Stimulated activated CD4-positive, alpha-beta T cell treated with anti-CD3 and anti-CD28 coated beads, Interleukin-15, amount 100 ng/mL, for 24 hours (primary cell): Measurements from ENCODE around the gene ZNF469.

Experiments
- DNase-seq: peaks from one replicate; pipeline ENCODE4 v3.0.0-alpha.2; 2020

ZNF469 gene

DNA sequence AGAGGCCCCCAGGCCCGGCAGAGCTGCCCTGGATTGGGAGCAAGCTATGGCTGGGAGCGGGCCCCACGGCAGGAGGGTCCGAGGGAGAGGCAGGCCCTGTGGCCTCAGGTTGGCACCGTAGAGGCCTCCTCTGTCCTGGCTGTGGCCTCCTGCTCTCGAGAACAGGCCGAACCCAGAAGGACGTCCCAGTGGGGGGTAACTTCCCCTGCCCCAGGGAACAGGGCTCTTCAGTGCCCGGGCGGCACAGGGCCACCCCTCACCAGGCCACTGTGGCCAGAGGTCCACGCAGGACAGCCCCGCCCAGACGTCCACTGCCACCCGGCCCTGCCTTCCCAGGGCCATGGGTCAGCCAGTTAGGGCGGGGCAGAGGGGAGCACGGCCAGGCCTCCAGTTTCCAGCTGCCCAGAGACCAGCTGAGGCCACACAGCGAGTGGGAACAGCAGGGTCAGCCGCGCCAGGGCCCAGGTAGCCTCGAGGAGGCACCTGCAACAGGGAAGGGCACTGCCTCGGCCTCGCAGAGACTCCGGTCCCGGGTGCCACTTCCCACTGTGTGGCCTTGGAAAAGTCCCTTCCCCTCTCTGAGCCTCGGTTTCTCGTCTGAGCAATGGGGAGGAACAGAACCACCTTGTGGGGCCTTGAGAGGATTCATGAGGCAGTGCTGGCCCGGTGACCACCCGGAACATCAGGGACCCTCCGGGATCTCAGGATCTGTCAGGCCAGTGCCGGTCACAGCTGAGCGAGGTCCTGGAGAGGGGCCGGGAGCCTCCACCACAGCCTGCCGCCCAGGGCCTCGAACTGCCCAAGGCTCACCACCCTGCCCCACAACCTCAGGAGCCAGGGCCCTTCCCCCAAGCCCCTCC is 32.0 kb downstream of the ZNF469 start:
- no peak for DNase-seq

DNA sequence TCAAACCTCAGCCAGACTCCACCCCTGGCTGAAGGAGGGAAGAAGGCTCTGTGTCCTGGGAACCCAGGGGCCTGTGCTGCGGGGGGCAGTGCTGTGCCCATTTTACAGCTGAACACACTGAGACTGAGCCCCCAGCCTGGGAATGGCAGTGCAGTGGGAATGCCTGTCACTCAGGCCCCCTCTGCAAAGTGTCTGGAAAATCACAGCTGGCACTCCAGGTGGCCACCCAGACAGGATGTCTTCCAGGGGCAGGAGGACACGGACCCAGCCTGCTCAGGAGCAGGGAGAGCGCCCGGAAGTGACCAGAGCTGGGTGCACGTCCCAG is 32.6 kb downstream of the ZNF469 start:
- no peak for DNase-seq

DNA sequence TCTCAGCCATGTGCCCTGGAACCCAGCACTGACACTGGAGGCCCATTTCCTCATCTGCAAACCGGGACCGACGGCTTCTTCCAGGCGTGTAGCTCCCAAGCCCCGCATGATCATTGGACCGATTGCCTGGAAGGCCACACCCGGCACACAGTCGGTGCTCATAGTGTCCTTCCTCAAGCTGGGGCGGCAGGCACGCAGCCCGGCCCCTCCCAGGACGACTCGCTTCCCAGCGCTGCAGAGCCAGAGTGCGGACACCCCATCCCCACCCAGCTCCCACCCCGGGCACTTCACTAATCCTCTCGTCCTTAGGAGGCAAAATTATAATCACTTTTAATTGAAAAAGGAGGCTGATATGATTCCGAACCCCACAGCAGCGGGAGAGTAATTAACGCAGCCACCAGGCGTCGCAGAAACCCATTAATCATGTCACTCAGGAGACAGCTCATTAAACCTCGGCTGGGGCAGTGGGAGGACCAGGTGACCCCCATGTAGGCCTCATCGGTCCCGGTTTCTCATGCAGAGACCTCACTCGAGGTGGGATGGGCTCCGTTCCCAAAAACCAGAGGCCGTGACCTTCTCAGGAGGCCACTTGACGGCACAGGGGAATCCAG is 33.1 kb downstream of the ZNF469 start:
- no peak for DNase-seq

DNA sequence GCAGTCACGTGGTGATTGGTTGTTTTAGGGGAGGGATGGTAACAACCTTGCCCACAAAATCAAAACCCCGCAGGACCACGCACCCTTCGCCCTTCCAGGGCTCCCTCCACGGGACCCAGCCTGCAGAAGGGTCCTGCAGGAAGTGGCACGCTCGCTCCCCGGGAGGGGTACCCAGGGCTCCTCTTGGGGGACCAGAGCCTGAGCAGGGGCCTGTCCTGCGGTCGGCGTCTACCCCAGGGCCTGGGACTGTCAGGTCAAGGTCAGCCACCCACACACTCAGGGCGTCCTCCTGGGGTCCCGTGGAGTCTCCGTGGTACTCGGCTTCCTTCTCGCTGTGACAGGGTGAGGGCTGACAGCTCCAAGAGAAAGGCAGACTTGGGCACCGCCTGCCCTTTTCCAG is 33.9 kb downstream of the ZNF469 start:
- no peak for DNase-seq

DNA sequence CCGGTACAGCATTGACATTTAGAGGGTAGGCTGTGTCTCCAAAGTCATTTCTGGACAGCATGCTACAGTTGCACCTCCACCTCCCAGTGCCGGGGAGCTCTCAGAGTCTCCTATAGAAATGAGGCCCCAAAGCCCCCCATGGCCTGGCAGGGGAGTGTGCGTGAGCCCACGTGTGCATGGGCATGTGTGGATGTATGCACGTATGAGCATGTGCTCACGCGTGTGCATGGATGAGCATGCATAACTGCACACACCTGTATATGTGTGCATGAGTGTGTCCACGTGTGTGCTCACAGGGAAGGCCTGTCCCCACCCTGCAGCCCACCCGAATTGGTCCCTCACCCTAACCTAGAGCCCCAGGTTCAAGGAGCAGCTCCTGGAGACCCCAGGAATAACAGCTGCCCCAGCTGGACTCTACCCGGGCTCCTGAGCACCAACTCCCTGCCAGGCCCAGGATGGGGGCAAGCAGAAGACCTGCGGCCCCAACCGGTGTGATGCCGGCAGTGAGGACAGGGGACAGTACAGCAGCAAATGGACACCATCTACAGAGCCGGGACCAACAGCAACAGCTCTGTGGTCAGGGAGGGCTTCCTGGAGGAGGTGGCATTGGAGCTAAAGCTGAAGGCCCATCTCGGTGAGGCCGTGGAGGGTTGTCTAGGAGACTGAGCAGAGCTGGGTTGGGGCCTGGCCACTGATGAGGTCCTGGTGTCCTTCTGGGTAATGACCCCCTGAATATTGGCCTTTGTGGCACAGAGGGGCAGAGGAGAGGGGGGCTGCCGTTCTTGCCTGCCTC is 35.1 kb downstream of the ZNF469 start:
- DNase-seq: no peak

DNA sequence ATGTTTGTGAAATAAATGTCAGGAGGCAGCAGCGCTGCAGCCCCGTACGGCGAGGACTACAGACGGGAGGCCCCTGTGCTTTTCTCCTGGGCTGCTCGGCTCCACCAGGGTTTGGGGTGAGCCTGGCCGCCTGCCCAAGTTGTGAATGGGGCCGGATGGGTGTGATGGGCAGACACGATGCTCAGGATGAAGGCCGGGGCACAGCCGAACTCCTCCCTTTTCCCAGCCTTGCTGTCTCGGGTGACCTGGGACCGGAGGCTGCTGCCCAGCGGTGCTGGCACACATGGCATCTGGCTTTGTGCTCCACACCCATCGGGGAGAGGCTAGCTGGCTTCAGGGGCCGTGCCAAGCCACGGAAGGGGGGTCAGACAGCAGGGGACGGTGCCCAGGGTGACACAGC is 36.1 kb downstream of the ZNF469 start:
- no peak for DNase-seq

DNA sequence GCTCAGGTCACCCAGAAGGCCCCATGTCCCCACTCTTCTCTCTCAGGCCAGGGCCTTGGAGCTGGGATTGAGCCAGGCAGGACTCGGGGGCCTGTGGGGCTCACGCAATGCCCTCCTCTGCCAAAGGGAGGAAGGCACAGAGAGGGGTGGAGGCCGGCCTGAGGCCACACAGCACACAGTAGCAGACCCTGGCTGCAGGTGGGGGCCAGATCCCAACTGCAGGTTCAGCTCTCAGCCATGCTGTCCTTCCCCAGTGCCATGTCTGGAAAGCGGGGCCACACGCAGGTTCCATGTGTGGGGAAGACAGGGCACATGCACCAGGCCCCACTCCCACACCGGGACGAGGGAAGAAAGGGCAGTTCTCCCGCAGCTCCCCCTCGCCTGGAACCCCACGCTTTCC is 37.0 kb downstream of the ZNF469 start:
- DNase-seq: no peak

DNA sequence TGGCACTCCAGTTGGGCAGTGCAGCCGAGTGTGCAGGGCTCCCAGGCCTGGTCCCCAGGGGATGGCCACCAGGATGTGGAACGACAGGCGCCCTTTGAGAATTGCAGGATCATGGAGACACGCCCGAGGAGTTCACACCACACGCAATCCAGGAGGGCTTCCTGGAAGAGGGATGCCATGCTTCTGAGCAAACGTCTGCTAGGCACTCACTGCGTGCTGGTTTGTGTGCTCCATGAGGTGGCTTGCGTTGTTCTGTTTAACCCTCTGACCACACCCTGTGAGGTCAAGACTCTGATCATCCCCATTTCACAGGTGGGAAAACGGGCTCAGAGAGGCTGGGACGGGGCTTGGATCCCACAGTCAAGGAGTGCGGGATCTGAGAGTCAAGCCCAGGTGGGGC is 37.7 kb downstream of the ZNF469 start:
- DNase-seq: no peak

DNA sequence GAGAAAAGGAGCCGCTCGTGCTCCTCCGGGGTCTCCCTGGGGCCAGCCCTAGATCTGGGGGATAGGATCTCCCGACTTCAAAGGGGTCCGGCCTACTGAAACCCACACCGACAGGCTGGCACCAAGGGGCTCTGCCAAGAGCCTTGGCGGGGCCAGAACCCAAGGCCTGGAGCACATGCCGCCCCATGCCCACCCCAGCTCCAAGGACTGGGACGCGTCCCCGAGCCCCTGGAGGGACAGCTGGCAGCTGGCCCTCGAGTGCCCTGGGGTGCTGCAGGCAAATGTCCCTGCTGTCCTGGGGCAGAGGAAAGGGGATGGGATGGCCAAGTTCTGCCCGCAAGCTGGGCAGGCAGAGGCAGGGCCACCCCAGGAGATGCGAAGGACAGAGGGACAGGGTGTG is 38.5 kb downstream of the ZNF469 start:
- no peak for DNase-seq

DNA sequence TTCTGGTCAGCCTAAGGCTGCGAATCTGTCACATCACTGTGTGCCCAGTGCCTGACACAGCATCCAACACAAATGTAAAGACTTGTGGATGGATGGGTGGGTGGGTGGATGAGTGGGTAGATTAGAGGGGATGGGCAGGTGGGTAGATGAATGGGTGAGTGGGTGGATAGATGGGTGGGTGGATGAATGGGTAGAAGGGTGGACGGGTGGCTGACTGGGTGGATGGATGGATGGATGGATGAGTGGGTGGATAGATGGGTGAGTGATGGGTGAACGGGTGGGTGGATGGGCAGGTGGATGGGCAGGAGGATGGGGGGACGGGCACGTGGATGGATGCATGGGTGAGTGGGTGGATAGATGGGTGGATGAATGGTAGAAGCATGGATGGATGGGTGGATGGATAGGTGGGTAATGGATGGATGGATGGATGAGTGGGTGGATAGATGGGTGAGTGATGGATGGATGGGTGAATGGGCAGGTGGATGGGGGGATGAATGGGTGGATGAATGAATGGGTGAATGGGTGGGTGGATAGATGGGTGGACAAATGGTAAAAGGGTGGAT is 39.2 kb downstream of the ZNF469 start:
- no peak for DNase-seq

DNA sequence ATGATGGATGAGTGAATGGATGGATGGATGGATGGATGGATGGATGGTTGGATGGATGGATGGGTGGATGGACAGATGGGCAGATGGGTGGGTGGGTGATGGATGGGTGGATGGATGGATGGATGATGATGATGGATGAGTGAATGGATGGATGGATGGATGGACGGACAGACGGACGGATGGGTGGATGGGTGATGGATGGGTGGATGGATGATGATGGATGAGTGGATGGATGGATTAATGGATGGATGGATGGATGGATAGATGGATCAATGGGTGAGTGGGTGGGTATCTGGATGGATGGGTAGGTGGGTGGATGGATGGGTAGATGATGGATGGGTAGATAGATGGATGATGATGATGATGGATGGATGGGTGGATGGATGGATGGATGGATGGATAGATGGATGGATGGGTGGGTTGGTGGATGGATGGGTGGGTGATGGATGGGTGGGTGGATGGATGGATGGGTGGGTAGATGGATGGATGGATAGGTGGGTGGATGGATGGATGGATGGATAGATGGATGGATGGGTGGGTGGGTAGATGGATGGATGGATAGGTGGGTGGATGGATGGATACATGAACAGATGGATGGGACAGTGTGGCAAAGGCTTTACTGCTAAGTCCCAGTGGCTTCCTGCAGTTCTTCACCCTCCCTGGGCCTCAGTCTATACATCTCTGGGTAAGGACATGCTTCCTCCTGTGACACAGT is 40.1 kb downstream of the ZNF469 start:
- DNase-seq: no peak

DNA sequence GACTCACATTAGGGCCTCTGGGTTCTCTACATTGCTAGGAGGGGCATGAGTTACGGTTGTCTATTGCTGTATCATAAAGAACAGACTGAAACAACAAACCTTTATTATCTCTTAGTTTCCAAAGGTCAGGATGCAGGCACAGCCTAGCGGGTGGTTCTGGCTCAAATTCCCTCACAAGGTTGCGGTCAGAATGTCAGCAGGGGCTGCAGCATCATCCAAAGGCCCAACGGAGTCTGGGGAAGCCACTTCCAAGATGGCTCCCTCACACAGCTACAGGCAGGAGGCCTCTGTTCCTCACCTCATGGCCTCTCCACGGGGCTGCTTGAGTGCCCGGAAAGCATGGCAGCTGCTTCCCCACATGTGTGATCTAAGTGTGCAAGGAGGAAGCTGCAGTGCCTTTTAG is 40.7 kb downstream of the ZNF469 start:
- no peak for DNase-seq

DNA sequence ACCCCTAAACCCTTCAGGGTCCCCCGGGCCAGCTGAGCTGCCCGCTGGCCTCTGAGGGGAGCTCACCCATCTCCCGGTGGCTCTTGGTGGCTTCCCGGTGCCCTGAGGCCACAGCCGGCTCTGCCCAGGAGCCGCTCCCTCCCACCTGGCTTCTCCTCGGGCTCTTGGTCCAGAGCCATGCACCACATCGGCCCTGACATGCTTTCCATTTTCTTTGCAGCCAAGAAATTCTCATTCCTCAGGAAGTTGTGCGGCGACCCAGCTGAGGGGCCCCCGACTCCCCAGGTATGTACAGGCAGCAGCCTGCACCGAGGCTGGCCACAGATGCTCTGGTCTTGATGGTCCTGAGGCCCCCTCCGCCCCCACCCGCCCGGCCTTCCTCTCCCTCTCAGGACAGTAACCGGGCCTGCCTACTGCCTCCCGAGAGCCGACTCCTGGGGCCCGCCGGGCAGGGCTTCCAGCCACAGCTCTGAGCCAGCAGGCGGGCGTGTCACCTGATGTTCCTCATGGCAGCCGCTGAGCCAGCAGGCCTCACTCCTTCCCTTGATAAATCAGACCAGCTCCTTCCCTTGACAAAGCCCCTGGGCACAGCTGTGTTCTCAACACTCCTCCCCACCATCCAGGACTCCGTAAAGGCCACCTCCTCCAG is 42.0 kb downstream of the ZNF469 start:
- no peak for DNase-seq

DNA sequence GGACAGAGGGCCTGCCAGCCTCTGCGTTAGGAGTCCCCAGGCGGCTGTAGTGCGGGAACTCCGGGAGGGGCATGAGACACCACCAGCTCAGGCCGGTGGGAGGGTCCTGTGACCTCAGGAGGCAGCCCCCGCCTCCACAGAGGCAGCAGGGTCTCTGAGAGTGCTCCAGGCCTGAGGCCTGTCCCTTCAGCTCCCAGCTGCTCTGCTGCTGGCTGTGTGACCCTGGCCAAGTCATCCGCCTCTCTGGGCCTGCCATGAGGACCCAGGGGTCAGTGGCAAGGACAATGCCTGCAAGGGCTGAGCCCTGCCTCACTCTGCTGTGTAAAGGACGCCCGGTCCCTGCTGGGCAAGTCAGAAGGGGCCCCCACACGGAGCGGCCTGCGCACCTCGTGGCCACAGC is 43.3 kb downstream of the ZNF469 start:
- no peak for DNase-seq

DNA sequence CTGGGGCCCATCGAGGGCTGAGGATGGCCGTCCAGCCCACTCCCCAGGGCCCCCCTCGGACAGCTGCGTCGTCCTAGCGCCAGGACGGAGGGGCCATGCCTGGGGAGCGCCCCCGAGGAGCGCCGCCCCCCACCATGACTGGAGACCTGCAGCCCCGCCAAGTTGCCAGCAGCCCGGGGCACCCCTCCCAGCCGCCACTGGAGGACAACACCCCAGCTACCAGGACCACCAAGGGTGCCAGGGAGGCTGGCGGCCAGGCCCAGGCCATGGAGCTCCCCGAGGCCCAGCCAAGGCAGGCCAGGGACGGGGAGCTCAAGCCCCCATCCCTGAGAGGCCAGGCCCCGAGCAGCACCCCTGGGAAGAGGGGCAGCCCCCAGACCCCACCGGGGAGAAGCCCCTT is 44.6 kb downstream of the ZNF469 start:
- DNase-seq: no peak

DNA sequence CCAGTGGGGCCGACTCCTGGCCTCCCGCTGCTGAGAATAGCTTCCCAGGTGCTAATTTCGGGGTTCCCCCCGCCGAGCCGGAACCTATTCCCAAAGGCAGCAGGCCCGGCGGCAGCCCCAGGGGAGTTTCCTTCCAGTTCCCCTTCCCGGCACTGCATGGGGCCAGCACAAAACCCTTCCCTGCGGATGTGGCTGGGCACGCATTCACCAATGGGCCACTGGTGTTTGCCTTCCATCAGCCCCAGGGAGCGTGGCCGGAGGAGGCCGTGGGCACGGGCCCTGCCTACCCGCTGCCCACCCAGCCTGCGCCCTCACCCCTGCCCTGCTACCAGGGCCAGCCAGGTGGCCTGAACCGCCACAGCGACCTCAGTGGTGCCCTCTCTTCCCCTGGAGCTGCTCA is 45.4 kb downstream of the ZNF469 start:
- DNase-seq: no peak

DNA sequence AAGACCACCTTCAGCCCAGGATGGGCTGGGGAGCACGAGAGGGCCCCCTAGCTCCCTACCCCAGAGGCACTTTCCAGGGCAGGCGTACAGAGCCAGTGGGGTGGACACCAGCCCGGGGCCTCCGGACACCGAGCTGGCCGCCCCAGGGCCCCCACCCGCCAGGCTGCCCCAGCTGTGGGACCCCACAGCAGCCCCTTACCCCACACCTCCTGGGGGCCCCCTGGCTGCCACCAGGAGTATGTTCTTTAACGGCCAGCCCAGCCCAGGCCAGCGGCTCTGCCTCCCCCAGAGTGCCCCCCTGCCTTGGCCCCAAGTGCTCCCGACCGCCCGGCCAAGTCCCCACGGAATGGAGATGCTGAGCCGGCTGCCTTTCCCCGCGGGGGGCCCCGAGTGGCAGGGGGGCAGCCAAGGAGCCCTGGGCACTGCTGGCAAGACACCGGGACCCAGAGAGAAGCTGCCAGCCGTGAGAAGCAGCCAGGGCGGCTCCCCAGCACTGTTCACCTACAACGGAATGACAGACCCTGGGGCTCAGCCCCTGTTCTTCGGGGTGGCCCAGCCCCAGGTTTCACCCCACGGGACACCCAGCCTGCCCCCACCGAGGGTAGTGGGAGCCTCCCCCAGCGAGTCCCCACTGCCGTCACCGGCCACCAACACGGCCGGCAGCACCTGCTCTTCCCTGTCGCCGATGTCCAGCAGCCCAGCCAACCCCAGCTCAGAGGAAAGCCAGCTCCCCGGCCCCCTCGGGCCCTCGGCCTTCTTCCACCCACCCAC is 46.0 kb downstream of the ZNF469 start:
- DNase-seq: no peak

DNA sequence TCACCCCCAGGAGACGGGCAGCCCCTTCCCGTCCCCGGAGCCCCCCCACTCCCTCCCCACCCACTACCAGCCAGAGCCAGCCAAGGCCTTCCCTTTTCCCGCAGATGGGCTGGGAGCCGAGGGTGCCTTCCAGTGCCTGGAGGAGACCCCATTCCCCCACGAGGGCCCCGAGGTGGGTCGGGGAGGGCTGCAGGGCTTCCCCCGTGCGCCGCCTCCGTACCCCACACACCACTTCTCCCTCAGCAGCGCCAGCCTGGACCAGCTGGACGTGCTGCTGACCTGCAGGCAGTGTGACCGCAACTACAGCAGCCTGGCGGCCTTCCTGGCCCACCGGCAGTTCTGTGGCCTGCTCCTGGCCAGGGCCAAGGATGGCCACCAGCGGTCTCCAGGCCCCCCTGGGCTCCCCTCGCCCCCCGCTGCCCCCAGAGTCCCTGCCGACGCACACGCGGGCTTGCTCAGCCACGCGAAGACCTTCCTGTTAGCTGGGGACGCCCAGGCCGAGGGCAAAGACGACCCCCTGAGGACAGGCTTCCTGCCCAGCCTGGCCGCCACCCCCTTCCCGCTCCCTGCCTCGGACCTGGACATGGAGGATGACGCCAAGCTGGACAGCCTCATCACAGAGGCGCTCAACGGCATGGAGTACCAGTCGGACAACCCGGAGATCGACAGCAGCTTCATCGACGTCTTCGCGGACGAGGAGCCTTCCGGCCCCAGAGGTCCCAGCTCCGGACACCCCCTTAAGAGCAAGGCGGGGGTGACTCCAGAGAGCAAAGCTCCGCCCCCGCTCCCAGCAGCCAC is 46.8 kb downstream of the ZNF469 start:
- no peak for DNase-seq

DNA sequence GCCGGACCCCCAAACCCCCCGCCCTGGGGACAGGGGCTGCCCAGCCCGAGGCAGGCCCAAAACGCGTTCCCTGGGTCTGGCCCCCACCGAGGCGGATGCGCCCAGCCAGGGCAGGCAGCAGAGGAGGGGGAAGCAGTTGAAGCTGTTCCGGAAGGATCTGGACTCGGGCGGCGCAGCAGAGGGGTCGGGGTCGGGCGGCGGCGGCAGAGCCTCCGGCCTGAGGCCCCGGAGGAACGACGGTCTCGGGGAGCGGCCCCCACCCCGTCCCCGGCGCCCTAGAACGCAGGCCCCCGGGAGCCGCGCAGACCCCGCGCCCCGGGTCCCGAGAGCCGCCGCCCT is 47.4 kb downstream of the ZNF469 start:
- peak; percentile 42 for DNase-seq

DNA sequence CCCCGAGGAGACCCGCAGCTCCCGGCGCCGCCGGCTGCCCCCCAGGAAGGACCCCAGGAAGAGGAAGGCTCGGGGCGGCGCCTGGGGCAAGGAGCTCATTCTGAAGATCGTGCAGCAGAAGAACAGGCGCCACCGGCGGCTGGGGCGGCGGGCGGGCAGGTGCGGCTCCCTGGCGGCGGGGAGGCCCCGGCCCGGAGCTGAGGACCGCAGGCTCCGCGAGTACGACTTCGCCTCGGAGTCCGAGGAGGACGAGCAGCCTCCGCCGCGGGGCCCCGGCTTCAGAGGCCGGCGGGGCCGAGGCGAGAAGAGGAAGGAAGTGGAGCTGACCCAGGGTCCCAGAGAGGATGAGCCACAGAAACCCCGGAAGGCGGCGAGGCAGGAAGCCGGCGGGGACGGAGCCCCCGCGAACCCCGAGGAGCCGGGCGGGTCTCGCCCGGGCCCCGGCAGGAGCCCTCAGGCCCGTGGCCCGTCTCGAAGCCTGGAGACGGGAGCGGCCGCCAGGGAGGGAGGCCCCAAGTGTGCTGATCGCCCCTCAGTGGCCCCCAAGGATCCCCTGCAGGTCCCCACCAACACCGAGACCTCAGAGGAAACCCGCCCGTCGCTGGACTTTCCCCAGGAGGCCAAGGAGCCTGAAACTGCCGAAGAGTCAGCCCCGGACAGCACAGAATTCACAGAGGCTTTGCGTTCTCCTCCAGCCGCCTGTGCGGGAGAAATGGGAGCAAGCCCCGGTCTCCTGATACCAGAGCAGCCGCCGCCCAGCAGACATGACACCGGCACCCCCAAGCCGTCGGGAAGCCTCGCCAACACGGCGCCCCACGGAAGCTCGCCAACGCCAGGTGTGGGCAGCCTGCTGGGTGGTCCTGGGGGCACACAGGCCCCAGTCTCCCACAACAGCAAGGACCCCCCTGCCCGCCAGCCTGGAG is 48.0 kb downstream of the ZNF469 start:
- peak; percentile 59 for DNase-seq
